Coronary artery (tissue), 2 donors: ENCODE data around the gene SERPING1.

Experiments
- DNase-seq: peaks from one replicate; pipeline ENCODE4 v3.0.0-alpha.2; 2017; ENCODE audit warnings: low spot score
- H3K27ac ChIP-seq, 2 donors: fragments of 200-600 bp; sonication (generic); one replicate each; pipeline ENCODE4 v1.5.1; 2016 to 2019
- H3K4me3 ChIP-seq: fragments of 200-600 bp; sonication (generic); 2 replicates; pipeline ENCODE4 v1.5.1; 2016; ENCODE audit warnings: mild to moderate bottlenecking, moderate library complexity
- CTCF ChIP-seq: fragments of 200-600 bp; sonication (generic); IDR thresholded peaks from one replicate; pipeline ENCODE4 v1.5.1; 2019; ENCODE audit warnings: antibody characterized with exemption

Gene SERPING1

GRCh38 chr11:57597916-57598830, 688 bp downstream of the SERPING1 start:
- TF ChIP-seq CTCF = no peak
- Histone ChIP-seq H3K27ac (peak overlapping the region; percentile 83 to 99), H3K4me3 (peak overlapping the region; percentile 90)
- peak; percentile 94 for DNase-seq

GRCh38 chr11:57598831-57599155, 1.3 kb downstream of the SERPING1 start:
- H3K27ac ChIP-seq = peak overlapping the region; percentile 83 to 99
- peak overlapping the region; percentile 90 for H3K4me3 ChIP-seq
- no peak for DNase-seq
- TF ChIP-seq CTCF = no peak

- no peak for DNase-seq
- Histone ChIP-seq H3K4me3 (peak overlapping the region; percentile 90), H3K27ac (peak overlapping the region; percentile 83 to 99)
- no peak for TF ChIP-seq CTCF
Measured at GRCh38 chr11:57599381-57599780, 1.9 kb downstream of the SERPING1 start.

- Histone ChIP-seq H3K27ac (no peak overlapping the region), H3K4me3 (no peak overlapping the region)
- DNase-seq = no peak
- no peak for TF ChIP-seq CTCF
Measured at GRCh38 chr11:57601297-57601696, 3.8 kb downstream of the SERPING1 start.

- Histone ChIP-seq H3K4me3 (no peak overlapping the region), H3K27ac (no peak overlapping the region)
- no peak for DNase-seq
- TF ChIP-seq CTCF = no peak
Measured at GRCh38 chr11:57604296-57605027, 7.0 kb downstream of the SERPING1 start.

GRCh38 chr11:57605028-57605420, 7.5 kb downstream of the SERPING1 start:
- TF ChIP-seq CTCF = no peak
- no peak for DNase-seq
- Histone ChIP-seq H3K27ac (no peak overlapping the region), H3K4me3 (no peak overlapping the region)
